Occipital lobe (tissue), 2 donors: ENCODE data around the gene RABL6. TPM values are rescaled to one million over a fixed set of nuclear protein-coding genes. Genes with fewer than 3 reads are reported as not detected.
A peak's percentile ranks its signal among the peaks of the same experiment; 100 is the strongest.

Source experiments
- DNase-seq: peaks from one replicate; lab custom pipeline; 2025; lab: John Stamatoyannopoulos, UW
- total RNA-seq: library from RNA; depleted of rRNA; stranded (reverse); fragments of >200 nt; gene quantifications from one replicate; pipeline ENCODE4 v1.2.3, GENCODE V29; 2014

The RABL6 gene
- total RNA-seq, 1 donor from 2014 or later, result 38.2 TPM

- no peak for DNase-seq
These were observed 38.8 kb downstream of the RABL6 start for GRCh38 chr9:136846376-136847087.

DNA sequence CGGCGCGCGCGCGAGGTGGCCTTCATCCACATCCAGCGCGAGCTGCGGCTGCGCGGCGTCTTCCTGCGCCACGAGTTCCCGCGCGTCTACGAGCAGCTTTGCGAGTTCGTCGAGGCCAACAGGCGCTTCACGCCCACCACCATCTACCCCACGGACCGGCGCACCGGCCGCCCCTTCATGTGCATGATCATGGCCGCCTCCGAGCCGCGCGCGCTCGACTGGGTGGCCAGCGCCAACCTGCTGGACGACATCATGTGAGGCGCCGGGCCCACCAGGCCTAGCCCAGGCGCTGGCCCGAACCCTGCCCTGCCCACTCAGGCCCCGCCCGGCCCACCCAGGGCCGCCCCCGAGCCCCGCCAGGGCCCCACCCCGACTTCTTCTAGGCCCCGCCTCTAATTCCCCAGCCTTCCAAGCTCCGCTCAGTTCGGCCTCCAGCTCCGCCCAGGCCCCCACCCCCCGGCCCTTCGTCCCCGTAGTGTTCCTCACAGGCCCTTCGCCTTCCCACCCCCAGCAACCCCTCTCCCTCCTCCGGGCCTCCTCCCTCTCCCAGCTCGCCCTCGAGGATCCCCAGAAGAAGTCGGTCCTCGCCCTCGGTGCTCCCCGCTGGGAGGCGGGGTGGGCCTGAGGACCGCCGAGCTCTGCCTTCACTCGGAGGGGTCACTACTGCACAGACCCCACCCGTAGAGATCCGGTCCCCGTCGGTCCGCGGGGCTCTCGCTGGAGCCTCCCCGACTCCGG lies 39.5 kb downstream of the RABL6 start:
- no peak for DNase-seq

DNA sequence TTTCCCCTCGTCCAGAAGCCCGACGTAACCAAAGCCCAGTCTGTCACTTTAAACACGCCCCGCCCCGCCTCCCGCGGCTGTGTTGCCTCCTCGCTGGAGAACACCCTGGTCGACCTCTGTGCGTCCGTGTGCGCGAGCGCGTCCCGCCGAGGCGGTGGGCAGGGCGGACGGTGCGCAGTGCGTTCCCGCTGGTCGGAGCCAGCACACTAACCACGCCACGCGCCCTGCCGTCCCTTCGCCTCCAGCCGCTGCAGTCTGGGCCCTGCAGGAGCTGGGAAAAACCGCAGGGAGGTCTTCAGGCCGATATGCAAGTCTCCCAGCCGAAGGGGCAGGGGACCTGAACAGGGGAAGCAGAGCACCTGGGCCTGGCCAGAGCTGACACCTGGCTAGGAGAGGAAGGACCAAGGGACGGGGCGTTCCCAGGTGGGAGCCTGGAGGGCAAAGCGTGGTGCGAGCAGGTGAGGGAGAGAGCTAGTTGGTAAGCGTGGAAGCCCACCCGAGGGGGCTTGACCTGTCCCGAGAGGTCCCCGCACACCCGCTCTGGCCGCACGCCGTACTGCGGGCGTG lies 40.2 kb downstream of the RABL6 start:
- DNase-seq, result no peak

DNA sequence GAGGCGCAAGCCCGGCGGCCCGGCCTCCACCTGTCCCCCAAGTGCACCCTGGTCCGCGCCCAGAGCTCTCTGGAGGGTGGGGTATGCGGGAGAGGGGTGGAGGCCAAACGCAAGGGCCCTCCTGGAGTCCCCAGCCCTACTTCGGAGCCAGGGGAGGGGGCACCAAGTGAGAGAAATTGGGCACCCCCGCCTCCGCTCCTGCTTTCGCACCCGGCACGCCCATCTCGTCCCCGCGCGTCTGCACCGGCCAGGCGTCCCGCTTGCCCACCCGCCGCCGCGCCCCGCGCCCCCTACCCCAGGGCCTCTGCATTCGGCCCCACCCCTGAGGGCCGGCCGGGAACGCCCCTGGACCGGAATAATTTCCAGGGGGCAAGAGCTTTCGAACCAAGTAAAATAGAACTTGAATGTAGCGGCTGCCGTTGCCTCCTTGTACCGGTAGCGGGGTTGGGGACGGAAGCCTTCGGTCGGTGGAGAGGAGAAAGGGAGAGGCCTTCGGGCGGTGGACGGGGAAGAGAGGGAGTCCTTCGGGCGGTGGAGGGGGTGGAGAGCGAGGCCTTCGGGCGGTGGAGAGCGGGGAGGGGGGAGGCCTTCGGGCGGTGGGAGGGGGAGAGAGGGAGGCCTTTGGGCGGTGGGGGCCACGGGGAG lies 40.8 kb downstream of the RABL6 start:
- no peak for DNase-seq

GRCh38 chr9:136849038-136849959 lies 41.6 kb downstream of the RABL6 start, which contains the start of gene PHPT1:
Gene PHPT1, plus strand, starts transcription at chr9:136849409. Its CDS starts 22 bp downstream, at chr9:136849431.
- DNase-seq, result peak; percentile 97

GRCh38 chr9:136849960-136850865 lies 42.5 kb downstream of the RABL6 start:
- DNase-seq, result no peak

DNA sequence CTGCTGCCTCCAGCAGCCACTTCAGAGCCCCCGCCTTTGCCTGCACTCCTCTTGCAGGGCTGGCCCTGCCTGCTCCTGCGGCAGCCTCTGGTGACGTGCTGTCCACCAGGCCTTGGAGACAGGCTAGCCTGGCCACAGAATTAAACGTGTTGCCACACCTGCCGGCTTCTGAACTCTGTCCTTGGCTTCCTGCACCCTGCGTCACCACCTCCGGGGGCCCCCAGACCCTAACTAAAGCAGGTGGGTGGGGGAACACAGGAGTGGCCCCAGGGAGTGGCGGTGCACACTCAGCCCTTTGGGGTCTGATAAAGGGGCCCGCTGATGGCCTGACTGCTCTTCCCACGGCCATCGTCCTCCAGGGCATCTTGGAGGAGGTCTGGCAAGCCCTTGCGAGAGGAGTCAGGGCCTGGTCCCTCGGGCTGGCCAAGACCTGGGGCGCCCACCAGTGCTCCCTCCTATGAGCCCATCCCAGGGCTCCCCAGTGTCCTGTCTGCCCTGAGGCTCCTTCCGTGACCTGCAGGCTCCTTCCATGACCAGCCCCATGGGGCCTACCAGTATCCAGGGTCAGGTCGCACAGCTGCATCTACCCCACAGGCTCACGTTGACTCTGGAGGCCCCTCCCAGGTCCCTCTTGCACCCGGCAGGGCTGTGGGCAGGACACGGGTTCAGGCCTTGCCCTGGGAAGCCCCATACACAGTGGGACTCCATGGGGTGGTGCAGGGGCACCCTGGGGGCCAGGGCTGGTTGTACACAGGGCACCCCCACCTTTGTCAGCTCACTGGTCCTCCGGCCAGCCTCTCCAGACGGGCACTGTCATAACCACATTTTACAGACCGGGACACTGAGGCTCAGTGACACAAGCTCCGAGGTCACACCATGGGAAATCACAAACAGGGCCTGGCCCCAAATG lies 43.4 kb downstream of the RABL6 start:
- DNase-seq, result no peak

GRCh38 chr9:136851941-136852663 lies 44.4 kb downstream of the RABL6 start, which contains the start of gene MAMDC4:
Gene MAMDC4, plus strand, starts transcription at chr9:136852346. Its CDS starts 71 bp downstream, at chr9:136852417.
- DNase-seq, result no peak

- no peak for DNase-seq
These were observed 45.2 kb downstream of the RABL6 start for GRCh38 chr9:136852664-136853595.

- no peak for DNase-seq
These were observed 45.9 kb downstream of the RABL6 start for GRCh38 chr9:136853596-136854112.

DNA sequence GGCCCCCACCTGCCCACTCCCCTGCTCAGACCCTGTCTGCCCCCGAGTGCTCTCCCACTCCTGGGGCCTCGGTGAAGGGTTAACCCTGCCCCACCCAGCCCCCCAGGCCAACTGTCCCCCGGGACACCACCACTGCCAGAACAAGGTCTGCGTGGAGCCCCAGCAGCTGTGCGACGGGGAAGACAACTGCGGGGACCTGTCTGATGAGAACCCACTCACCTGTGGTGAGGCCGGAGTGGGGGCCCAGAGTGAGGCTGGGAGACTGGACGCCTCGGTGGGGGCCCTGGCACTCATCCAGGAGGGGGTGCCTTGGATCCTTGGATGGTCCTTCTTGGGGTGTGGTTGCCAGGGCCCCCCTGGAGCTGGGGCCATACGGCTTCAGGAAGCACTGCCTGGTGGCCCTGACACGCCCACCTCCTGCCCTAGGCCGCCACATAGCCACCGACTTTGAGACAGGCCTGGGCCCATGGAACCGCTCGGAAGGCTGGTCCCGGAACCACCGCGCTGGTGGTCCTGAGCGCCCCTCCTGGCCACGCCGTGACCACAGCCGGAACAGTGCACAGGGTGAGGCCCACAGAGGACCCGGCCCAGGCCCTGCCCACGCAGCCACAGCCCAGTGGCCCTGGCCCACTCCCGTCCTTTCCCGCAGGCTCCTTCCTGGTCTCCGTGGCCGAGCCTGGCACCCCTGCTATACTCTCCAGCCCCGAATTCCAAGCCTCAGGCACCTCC lies 46.5 kb downstream of the RABL6 start:
- DNase-seq, result no peak

DNA sequence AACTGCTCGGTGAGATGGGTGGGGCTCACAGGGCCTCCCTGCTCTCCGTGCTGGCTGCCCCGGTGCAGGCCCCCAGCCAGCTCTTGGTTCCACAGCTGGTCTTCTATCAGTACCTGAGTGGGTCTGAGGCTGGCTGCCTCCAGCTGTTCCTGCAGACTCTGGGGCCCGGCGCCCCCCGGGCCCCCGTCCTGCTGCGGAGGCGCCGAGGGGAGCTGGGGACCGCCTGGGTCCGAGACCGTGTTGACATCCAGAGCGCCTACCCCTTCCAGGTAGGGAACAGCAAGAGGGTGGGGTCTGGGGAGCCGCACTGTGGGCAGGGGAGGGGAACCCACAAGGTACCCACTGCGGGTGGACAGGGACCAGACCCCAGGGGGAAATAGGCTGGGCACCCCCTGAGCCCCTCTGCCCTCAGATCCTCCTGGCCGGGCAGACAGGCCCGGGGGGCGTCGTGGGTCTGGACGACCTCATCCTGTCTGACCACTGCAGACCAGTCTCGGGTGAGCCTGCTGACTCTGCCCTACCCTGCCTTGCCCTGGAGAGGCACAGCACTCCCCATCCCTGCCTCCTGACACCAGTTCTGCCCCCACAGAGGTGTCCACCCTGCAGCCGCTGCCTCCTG lies 47.2 kb downstream of the RABL6 start:
- DNase-seq, result no peak

DNA sequence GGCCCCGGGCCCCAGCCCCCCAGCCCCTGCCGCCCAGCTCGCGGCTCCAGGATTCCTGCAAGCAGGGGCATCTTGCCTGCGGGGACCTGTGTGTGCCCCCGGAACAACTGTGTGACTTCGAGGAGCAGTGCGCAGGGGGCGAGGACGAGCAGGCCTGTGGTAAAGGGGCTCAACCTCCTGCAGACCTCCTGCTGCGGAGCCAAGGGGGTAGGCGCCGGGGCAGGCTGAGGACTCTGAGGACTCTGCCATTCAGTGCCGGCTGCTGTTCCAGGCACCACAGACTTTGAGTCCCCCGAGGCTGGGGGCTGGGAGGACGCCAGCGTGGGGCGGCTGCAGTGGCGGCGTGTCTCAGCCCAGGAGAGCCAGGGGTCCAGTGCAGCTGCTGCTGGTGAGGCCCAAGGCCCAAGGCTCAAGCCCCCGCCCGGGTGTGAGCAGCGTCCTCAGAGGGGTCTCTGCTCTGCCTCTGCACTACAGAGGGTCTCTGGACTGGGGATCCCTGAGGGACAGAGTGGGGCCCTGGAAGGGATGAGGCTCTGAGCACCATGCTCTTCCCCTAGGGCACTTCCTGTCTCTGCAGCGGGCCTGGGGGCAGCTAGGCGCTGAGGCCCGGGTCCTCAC lies 47.8 kb downstream of the RABL6 start:
- no peak for DNase-seq

DNA sequence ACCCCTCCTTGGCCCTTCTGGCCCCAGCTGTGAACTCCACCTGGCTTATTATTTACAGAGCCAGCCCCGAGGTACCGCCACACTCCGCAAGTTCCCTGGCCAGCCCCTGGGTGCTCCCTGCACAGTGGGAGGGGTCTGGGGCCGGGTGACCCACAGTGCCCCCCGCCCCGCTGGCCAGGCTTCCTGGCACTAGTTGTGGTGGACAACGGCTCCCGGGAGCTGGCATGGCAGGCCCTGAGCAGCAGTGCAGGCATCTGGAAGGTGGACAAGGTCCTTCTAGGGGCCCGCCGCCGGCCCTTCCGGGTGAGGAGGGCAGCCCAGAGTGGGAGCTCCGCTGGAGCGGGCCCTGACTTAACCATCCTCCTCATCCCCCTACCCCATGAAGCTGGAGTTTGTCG lies 48.3 kb downstream of the RABL6 start:
- no peak for DNase-seq

DNA sequence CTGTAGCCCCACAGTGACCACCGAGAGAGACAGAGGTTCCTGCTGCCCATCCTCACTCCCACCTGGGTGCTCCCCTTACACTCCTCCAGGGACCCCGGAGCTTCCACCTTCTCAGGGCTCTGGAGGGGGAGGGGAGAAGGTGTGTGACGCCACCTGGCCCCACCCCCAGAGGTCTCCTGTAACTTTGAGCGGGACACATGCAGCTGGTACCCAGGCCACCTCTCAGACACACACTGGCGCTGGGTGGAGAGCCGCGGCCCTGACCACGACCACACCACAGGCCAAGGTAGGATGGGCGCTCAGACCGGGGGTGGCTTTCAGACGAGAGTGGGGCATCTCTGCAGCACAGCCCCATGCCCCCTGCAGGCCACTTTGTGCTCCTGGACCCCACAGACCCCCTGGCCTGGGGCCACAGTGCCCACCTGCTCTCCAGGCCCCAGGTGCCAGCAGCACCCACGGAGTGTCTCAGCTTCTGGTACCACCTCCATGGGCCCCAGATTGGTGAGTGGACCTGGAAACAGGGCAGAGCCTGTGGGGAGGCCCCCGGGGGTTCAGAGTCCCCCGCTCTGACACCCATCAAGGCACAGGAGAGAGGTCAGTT lies 48.9 kb downstream of the RABL6 start:
- DNase-seq, result no peak
